Fibroblast of peridontal ligament (primary cell): Measurements from ENCODE around the gene SYT15B.
"Not testable (repeated sequence)": the region's sequence is repeated elsewhere in the genome, so short reads cannot be mapped to it uniquely, and the experiment has no call there.

ENCODE experiments used
- DNase-seq: peaks from one replicate; pipeline ENCODE4 v3.0.0-alpha.2; 2010; ENCODE audit errors: extremely low read depth

Gene SYT15B

DNA sequence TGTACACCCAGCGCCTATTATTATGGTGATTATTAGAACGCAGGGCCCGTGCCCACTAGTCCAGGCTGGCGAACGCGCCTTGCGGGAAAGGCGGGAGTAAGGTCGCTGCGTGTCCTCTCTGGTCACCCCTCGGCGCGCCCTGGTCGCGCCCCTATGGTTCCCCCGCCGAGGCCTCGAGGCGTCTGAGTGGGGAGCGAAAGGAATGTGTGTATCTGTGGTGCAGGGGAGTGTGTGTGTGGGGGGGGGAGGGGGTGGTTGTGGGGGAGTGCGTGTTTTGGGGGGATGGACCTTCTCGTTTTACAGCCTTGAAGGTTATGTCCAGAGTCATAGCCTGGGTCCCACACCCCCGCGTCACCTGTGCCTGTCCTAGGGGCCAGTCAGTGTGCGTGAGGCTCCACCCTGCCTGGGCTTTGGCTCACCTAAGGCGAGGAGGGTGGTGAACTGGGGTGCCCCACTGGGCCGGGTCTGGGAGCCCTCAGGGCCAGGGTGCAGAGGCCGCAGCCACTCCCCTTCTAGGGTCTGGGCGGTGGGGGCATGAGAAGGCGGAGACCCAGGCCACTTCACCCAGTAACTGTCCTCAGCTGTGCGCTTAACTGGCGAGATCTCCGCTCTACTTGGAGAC, at the start of gene SYT15B:
Gene SYT15B, minus strand, starts transcription at position 39 of the 622 bp plus-strand sequence. CDS start 952 bp downstream, outside the sequence.
- DNase-seq: not testable (repeated sequence)

DNA sequence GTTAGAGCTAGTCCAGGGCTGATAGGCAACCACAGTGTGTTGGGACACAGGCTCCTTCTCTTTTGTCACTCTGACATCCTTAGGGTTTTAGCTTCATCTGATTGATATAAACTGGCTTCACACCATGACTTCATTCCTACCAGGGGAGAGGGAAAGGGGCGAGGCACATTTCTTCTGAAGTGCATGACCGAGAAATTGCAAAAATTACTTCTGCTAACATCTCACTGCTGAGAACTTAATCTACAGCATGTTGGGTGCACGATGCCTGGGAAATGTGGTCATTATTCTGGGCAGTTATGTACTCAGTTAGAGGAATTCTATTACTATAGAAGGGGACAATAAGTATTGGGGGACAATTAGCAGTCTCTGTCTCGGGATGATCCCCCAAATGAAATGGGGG, 16.2 kb upstream of the SYT15B start:
- not testable (repeated sequence) for DNase-seq

DNA sequence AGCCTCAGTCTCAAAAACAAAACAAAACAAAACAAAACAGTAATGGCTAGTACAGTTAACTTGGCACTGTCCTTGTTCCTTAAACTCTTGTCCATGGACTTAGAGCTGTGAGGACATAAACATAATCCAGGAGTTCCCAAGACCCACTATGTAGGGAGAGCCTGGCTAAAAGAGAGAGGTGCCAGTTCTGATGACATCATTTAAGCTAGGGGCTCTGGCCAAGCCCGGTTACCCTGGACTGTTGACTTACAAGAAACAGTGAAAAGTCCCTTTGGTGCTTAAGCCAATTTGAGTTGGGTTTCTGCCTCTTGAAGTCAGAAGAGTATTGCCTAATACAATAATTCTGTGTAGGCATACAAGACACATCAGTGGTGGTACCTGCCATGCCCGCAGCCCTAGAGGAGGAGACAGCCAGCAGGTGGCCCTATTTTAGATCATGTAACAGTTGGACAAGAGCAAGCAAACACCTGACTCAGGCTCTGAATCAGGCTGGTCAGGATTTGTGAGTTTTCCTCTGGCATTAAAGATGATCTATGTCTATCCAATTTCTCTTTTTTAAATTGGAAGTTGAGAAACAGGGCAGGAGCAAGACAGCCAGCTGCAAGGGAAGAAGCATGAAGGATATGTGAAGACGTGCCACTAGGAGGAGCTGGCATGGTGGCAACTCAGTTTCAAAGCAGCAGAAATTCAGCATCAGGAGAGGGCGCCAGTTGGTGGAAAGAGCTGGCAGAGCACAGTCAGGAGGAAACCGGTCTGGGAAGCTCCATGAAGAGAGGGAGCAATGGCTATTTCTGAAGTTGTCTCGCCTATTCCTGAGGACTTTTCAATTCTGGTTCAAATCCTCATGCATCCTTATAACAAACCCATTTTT, 12.2 kb upstream of the SYT15B start:
- peak; percentile 74 for DNase-seq

DNA sequence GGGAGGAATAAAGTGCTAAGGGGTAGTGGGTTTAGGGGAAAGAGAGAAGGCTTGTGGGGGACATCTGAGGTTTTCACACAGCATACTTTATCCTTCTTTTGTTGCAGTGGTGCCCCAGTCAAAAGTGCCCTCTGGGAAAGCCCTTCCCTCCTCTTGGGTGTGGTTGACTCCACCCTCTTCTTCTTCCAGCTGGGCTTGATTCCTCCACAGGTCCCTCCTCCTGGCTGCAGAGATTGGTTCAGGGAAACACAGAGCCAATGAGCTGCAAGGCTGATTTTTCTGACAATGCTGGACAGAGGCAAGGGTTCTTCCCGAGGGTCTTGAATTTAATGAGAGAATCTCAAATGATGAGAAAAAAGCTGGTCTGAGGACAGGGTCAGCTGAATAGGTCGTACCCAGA, 7.4 kb upstream of the SYT15B start:
- DNase-seq: not testable (repeated sequence)

DNA sequence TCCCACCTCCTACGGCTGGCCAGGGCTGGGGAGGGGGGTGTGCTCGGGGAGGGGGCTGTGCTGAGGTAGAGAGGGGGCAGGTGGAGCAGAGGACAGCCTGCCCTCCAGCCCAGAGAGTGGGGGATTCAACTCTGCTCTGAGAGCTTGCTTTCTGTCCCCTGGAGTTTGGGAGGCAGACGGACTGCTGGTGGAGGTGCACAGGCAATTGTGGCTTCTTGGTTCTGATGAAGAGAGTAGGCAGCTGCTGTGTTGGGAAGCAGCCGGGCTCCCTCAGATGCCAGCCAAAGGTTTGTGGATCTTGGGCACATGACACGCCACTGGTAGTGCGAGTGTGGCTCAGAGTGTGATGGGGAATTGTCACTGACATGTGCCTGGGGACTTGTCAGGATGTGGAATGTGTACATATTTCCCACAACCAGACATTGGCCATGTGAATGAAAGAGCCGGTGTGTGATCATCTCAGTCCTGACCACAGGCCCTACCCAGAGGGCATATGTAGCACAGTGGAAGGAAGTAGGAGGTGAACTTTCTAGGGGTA, 5.3 kb upstream of the SYT15B start:
- not testable (repeated sequence) for DNase-seq

DNA sequence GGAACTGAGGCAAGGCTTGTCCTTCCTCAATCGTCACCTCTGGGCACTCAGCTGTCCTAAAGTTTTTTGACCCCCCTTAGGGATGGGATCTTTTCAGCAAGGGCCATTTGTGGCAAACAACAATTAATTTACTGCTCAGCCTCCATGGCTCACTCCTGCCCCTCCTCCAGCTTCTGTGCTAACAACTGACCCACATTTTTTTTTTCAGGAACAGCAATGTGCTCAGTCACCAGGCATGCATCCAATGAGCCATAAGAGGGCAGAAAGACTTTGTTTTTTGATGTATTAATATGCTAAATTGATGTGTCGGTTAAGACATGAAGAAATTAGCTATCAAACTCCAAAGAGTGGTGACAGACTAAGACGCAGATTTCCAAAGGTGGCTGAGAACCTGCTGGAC, 4.7 kb upstream of the SYT15B start:
- peak; percentile 42 for DNase-seq

DNA sequence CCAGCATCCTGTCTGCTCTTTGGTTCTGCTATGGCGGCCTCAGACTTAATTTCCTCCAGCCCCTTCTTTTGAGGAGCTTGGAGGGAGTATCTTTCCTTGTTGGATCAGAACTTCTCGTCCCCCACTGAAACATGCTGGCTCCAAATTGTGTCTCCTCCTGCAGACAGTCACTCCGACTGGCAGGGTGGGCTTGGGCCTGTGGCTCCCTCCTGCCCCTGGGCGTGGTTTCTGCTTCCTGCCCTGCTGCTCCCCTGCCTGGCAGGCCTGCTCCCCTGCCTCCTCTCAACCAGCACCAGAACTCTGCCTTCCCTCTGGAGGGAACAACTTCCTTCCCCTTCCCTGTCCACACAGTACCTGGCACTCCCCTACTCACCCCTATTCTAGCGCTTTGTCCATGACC, 3.8 kb upstream of the SYT15B start:
- not testable (repeated sequence) for DNase-seq

DNA sequence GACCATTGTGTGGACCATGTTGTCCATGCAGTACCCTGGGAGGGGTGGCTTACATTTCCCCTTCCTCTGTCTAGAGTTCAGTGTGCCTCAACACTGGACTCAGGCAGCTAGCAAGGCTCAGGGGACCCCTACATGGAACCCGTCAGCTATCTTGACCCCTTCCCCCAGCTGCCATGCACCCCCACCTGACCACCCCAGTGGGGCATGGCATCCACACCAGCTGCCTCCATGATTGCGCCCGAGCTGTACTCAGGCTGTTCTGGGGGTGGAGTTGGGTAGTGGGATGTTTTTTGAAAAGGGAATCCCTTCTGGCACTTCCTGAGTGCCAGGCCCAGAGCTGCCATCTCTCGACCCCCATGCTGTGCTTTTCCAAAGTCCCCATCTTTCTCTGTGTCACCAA, 1.8 kb upstream of the SYT15B start:
- not testable (repeated sequence) for DNase-seq

DNA sequence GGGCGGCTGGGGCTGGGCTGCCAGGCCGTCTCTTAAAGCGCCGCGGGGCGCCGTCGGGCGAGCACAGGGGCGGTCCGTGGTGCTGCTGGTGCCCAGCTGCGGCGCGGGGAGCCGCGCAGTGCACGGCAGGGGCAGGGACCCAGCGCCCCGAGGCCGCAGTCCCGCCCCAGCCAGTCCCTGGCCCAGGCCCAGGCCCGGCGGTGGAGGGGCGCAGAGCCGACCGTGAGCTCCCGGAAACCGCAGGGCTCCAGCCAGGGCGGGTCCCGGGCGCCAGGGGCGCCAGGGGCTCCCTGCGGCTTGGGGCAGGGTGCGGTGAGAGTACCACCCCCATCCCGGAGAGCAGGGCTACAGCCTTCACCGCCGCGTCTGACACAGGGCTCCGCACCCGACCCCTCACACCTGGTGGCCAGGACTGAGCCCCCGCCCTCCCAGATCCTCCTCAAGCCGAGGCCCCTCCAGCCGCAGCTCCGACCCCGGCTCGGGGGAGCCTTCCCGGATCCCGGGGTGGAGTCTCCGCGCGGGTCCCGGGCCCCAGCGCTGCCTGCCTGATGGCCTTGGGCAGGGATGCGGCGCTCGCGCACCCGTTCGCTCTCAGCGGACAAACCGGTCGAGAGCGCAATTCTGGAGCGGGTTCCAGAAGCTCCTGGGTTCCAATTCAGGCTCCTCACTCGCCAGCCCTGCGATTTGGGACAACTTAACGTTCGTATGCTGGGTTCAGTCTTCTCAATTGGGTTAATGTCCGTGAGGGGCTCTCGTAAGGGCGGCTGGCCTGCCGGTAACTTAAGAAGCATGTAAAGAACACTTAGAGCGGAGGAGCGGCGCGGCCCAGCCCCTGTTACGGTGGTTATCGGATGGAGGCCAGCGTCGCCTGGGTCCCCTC, 478 bp downstream of the SYT15B start:
- not testable (repeated sequence) for DNase-seq

DNA sequence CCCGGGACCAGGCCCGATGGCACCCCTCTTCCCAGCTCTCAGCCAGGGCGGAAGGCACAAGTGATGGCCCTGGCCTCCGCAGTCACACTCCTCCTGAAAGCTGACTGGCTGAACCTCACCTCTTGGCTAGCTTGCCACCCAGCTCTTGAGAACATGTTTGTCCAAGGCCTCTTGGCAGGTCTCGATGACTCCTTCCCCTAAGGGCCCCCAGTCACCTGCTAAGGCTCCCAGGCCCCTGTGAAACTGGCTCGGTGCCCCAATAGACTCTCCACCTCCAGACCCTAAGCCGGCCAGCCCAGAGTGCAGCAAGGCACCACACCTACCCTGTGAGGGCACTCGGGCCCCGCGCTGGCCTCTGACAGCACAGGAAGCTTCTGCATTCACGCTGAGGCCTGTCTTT, 4.5 kb downstream of the SYT15B start:
- not testable (repeated sequence) for DNase-seq

DNA sequence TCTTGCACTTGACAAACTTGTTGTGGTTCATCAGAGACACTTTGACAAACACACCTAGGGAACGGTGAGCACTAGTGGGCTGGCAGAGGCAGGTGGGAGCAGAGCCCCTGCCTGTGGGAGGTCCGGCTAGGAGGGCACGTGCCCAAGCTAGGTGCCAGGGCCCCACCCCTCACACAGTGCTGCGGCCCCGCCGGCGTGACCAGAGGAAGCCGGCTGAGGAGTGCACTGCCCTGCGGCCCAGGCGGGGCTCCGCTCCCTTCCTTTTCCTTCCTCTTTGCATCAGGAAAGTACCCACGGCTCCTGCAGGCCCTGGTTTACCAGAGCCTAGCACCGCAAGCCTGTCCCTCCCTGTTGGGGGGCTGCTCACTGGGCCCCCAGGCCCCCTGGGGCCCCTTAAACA, 7.2 kb downstream of the SYT15B start:
- DNase-seq: not testable (repeated sequence)

DNA sequence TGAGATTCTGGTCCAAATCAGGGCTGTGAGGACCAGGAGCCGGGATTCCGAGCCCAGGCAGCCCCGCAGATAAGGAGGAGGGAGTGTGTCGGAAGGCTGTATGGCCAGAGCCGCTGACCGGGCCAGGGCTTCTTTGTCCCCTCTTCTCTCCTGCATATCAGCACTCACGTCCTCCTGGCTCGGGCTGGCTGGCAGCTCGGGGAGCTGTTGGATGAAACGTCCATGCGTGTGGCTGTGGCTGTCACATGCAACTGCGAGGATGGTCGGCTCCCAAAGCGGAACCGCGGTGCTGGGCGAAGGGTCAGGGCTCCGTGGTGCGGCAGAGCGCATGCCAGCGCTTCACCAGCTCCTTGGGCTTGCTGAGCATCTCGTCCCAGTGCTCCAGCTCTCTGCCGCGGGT, 9.5 kb downstream of the SYT15B start:
- not testable (repeated sequence) for DNase-seq

DNA sequence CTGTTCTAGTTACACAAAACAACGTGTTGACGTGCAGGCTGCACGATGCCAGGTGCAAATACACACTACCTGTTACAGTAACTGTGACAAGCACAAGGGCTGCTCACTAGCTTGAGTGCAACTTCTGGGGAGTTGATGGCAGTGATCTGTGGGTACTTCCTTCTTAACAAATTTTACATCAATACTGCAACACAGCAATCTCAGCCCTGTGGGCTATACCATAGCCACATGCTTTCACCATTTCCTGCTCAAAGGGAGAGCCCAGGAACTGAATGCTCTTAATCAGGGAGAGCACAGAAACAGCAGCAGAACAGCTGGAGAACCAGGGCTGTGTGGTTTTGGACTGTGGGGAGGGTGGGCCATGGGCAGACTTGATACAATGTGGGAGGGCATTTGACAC, 10.2 kb downstream of the SYT15B start:
- not testable (repeated sequence) for DNase-seq

DNA sequence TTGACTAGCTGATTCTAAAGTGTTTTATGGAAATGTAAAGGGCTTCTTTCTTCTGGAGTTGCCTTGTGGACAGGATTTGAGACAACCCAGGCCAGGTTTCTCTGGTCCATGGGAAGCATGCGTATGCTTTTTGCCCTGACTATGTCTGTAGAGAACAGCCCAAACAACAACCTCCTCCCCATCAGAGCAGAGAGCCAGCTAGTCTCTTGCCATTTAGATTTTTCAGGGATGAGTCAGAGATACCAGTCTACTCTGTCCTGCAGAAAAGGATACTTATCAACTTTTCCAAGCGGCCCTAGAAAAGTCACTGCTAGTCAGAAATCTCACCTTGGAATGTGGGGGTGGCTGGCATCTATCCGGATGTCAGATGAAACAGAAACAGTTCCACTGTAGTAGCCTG, 11.6 kb downstream of the SYT15B start:
- DNase-seq: not testable (repeated sequence)

DNA sequence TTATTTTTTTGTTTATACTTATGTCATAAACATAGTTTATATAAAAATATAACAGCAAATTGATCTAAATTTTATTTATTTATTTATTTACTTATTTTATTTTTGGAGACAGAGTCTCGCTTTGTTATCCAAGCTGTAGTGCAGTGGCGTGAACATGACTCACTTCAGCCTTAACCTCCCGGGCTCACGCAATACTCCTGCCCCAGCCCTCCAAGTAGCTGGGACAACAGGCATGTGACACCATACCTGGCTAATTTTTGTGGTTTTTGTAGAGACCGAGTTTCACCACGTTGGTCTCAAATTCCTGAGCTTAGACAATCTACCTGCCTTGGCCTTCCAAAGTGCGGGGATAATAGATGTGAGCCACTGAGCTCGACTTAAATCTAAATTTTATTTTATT, 13.0 kb downstream of the SYT15B start:
- not testable (repeated sequence) for DNase-seq

DNA sequence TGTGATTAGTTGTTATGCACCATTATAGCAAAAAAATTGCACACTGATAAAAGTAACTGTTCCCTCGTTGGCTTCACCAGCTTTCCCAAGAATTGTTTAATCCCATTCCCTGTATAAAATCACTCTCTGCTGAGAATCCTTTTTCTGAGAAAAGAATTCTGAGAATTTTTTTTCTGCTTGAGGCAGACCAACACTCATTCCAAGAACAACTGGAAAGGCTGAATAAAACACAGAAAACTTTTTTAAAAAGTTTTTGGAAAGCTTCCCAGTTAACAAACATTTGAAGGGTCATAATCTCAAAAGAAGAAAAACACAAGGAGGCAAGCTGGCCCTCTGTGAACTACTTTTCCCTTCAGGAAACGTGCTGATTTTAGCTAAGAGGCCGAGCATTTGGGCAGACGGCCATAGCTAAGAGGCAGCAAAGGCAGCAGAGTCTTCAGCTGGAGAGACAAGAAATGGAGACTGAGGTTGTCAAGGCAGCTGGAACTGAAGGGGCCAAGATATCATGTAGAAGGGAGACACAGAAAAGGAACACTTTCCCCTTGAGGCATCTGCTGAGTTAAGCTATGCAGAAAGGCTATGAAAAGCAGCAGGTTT, 16.5 kb downstream of the SYT15B start:
- DNase-seq: peak; percentile 18

DNA sequence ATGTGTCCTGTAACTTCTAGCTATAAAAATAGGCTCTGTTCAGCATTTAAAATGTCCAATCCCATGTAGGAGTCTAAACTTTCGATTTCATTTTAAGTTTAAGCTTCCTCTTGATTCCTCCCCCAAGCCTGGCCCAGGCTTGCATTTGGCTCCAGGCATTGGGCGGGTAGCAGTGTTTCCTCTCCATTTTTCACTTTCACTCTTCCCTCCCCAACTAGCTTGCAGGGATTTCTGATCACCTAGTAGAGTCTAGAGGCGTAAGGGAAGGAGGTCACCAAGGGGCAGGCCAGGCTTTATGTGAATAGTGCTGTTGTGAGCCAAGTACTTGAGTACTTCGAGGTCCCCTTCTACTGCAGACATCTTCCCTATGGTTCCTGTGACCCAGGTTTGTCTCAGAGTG, 18.5 kb downstream of the SYT15B start:
- not testable (repeated sequence) for DNase-seq

DNA sequence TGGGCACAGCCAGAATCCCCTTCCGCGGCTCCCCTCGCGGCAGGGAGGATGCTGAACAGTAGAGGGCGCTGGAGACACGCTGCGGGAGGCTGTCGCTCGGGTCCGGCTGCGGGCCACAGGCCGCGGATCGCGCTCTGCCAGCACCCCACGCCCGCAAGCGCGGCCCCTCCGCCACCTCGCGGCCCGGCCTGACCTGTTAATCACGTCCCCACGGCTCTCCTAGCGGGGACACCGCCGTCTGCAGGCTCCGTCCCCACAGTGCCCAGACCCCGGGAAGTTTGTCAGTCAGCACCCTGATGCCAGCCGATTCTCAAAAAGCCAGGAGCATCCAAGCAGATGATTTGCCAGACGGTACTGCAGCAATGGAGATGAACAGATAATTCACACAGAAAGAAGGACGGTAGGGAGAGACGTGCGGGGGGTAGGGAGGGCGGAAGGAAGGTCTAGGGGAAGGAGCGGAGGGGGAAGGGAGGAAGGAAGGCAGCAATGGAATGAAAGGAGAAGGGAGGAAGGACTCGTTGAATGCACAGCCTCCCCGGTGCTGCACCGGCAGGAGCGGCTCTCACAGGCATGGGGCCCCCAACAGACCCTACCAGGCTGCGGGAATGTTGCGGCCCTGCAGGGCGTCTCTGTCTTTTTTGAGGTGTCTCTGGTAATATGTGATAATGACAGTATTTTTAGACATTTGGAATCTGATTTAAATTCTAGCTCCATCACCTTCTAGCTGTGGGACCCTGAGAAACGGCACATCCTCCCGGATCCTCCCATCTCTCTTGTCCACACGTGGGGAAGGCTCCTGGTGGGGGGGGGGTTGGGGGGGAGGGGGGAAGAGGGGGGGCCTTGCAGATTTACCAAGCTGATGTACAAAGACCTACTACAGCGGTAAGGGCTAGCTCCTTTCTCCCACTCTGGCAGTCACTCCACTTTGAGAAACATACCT, 19.5 kb downstream of the SYT15B start:
- DNase-seq: peak; percentile 5

DNA sequence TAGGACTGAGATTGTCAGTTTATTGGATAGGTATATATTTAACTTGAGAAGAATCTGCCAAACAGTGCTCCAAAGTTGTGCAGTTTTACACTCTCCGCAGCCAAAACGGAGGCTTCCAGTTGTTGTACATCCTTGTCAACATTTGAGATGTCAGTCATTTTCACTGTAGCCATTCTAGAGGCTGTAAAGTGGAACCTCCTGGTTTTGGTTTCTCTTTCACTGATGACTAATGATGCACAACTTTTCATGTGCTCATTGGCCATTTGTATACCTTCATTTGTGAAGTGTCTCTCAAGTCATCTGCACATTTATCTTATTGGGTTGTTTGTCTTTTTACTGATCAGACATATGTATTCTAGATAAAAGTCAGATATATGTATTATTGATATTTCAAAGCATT, 22.5 kb downstream of the SYT15B start:
- DNase-seq: not testable (repeated sequence)

DNA sequence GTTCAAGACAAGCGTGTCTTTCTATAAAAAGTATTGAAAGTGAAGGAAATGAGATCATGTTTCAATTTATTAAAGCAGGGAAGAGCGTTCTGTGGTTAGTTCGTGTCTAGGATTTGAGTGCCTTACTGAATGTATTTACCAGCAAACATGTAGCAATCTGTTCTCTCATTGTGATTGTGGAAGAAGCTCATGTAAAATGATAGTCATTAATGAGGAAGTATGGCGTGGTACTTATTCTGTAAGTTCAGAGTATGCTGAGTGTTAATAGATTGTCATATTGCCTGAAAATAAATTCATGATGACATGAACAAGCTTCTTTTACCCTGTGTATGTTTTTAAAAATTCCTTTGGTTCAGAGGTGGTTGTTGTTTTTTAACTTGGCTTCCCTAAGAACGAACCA, 32.5 kb downstream of the SYT15B start:
- not testable (repeated sequence) for DNase-seq
